SK-N-SH (cell line): Measurements from ENCODE around the gene ARHGAP15. TPM values are rescaled to one million over a fixed set of nuclear protein-coding genes. Genes with fewer than 3 reads are reported as not detected.

ENCODE experiments used
- CTCF ChIA-PET: fragments of 300-600, 350-600 bp; formaldehyde crosslinking; extraction: SDS; loops from one replicate; lab custom pipeline; 2021; lab: Yijun Ruan, JAX
- POLR2A ChIA-PET: fragments of 350-600 bp; sonication (Branson Sonifier 250); formaldehyde crosslinking; extraction: SDS; loops from one replicate; lab custom pipeline; 2020; ENCODE audit warnings: antibody characterized with exemption, inconsistent platforms; lab: Yijun Ruan, JAX
- DNase-seq: peaks from one replicate; pipeline ENCODE4 v3.0.0; 2012
- H2AFZ ChIP-seq: fragments of 200-600 bp; sonication (generic); 2 replicates; pipeline ENCODE4 v1.8.1; 2016; ENCODE audit warnings: antibody characterized with exemption, mild to moderate bottlenecking, low read depth
- H3F3A ChIP-seq: fragments of 200-600 bp; sonication (generic); replicated peaks from 2 replicates; pipeline ENCODE3; 2016; ENCODE audit warnings: antibody characterized with exemption, mild to moderate bottlenecking; ENCODE audit not compliant: insufficient read depth
- H3K27ac ChIP-seq, 2 experiments: fragments of 200-500 bp in 1 of 2; fragments of 200-600 bp in 1 of 2; sonication (Bioruptor generic) in 1 of 2; sonication (generic), shearing (Covaris generic) in 1 of 2; 2 replicates each; pipeline versions ENCODE4 v1.5.1 to v1.6.1; 2014 to 2016; ENCODE audit warnings: low read depth in 2 of 2, inconsistent platforms in 1 of 2, low read length in 1 of 2, mild to moderate bottlenecking in 1 of 2, mixed read lengths in 1 of 2
- H3K27me3 ChIP-seq: fragments of 200-600 bp; sonication (generic), shearing (Covaris generic); 2 replicates; pipeline ENCODE4 v1.6.1; 2016; ENCODE audit warnings: mixed run types; ENCODE audit not compliant: insufficient read depth
- H3K36me3 ChIP-seq, 2 experiments: fragments of 200-500 bp in 1 of 2; fragments of 200-600 bp in 1 of 2; sonication (Bioruptor generic) in 1 of 2; sonication (generic) in 1 of 2; replicated peaks in 1 of 2; 2 replicates each; pipeline versions ENCODE3 to v1.5.1; 2014 to 2016; ENCODE audit warnings: low read length in 1 of 2, mild to moderate bottlenecking in 1 of 2; ENCODE audit not compliant: insufficient read depth in 2 of 2, control insufficient read depth in 1 of 2
- H3K4me1 ChIP-seq, 2 experiments: fragments of 200-500 bp in 1 of 2; fragments of 200-600 bp in 1 of 2; sonication (Bioruptor generic) in 1 of 2; sonication (generic), shearing (Covaris generic) in 1 of 2; 2 replicates each; pipeline versions ENCODE4 v1.5.1 to v1.6.1; 2014 to 2016; ENCODE audit warnings: low read depth in 1 of 2, low read length in 1 of 2, mixed run types in 1 of 2; ENCODE audit not compliant: insufficient read depth in 2 of 2, control insufficient read depth in 1 of 2
- H3K4me2 ChIP-seq: fragments of 200-600 bp; sonication (generic), shearing (Covaris generic); 2 replicates; pipeline ENCODE4 v1.6.1; 2017; ENCODE audit warnings: mixed run types
- H3K4me3 ChIP-seq, 2 experiments: fragments of 200-500 bp in 1 of 2; fragments of 200-600 bp in 1 of 2; sonication (Bioruptor generic) in 1 of 2; sonication (generic), shearing (Covaris generic) in 1 of 2; 2 replicates each; pipeline versions ENCODE4 v1.5.1 to v1.8.1; 2014 to 2016; ENCODE audit warnings: low read depth in 2 of 2, inconsistent platforms in 1 of 2, low read length in 1 of 2, mild to moderate bottlenecking in 1 of 2, mixed read lengths in 1 of 2, moderate library complexity in 1 of 2
- H3K79me2 ChIP-seq: fragments of 200-600 bp; sonication (generic); 2 replicates; pipeline ENCODE4 v1.8.1; 2017; ENCODE audit warnings: mild to moderate bottlenecking; ENCODE audit not compliant: insufficient read depth
- H3K9ac ChIP-seq: fragments of 200-600 bp; sonication (generic); 2 replicates; pipeline ENCODE4 v1.6.1; 2017; ENCODE audit warnings: mixed run types
- H3K9me2 ChIP-seq: fragments of 200-600 bp; sonication (generic); 2 replicates; pipeline ENCODE4 v1.6.1; 2017; ENCODE audit warnings: mixed run types
- H3K9me3 ChIP-seq: fragments of 200-600 bp; sonication (generic); 2 replicates; pipeline ENCODE4 v1.6.1; 2017; ENCODE audit warnings: mixed run types, mild to moderate bottlenecking, moderate library complexity
- H4K20me1 ChIP-seq: fragments of 200-600 bp; sonication (generic); 2 replicates; pipeline ENCODE4 v1.6.1; 2017; ENCODE audit warnings: mild to moderate bottlenecking, mixed run types; ENCODE audit not compliant: insufficient read depth
- ELF1 ChIP-seq: IDR thresholded peaks from 2 replicates; pipeline ENCODE4 v1.4.0; 2012
- EP300 ChIP-seq, 2 experiments: IDR thresholded peaks; 2 replicates each; pipeline versions ENCODE4 v1.4.0 to v1.6.1; 2012; ENCODE audit warnings: borderline replicate concordance in 1 of 2, low read depth in 1 of 2, low read length in 1 of 2
- FOSL2 ChIP-seq: IDR thresholded peaks from 2 replicates; pipeline ENCODE4 v1.4.0; 2012; ENCODE audit warnings: low read depth, mild to moderate bottlenecking, moderate library complexity, borderline replicate concordance
- FOXM1 ChIP-seq: IDR thresholded peaks from 2 replicates; pipeline ENCODE4 v1.4.0; 2012; ENCODE audit warnings: low read depth, mild to moderate bottlenecking
- GABPA ChIP-seq: IDR thresholded peaks from 2 replicates; pipeline ENCODE4 v1.4.0; 2012; ENCODE audit warnings: low read depth, mild to moderate bottlenecking
- GATA2 ChIP-seq: sonication (generic); formaldehyde crosslinking; IDR thresholded peaks from 2 replicates; pipeline ENCODE4 v1.5.0; 2020; ENCODE audit warnings: mild to moderate bottlenecking, missing genetic modification reagents
- MAX ChIP-seq: IDR thresholded peaks from 2 replicates; pipeline ENCODE4 v1.4.0; 2012; ENCODE audit warnings: low read depth
- MXI1 ChIP-seq: IDR thresholded peaks from 2 replicates; pipeline ENCODE4 v1.6.1; 2012; ENCODE audit warnings: mild to moderate bottlenecking, low read depth, low read length, improper control_type of control experiment
- POLR2AphosphoS5 ChIP-seq: IDR thresholded peaks from 2 replicates; pipeline ENCODE4 v1.6.1; 2012; ENCODE audit warnings: low read depth, low read length
- RCOR1 ChIP-seq: fragments of 150-350 bp; IDR thresholded peaks from 2 replicates; pipeline ENCODE4 v1.6.1; 2017; ENCODE audit warnings: antibody characterized with exemption, low read length
- REST ChIP-seq: IDR thresholded peaks from 2 replicates; pipeline ENCODE4 v1.6.1; 2012; ENCODE audit warnings: mild to moderate bottlenecking, low read depth, low read length, moderate library complexity
- RFX5 ChIP-seq: IDR thresholded peaks from 2 replicates; pipeline ENCODE4 v1.6.1; 2012; ENCODE audit warnings: mild to moderate bottlenecking, improper control_type of control experiment, low read length
- RXRA ChIP-seq: IDR thresholded peaks from 2 replicates; pipeline ENCODE4 v1.4.0; 2012; ENCODE audit warnings: low read depth, mild to moderate bottlenecking, borderline replicate concordance
- SIN3A ChIP-seq: IDR thresholded peaks from 2 replicates; pipeline ENCODE4 v1.6.1; 2012; ENCODE audit warnings: low read depth, mild to moderate bottlenecking, low read length, moderate library complexity, borderline replicate concordance
- TCF12 ChIP-seq: IDR thresholded peaks from 2 replicates; pipeline ENCODE4 v1.4.0; 2012
- USF1 ChIP-seq: IDR thresholded peaks from 2 replicates; pipeline ENCODE4 v1.4.0; 2012; ENCODE audit warnings: low read depth, borderline replicate concordance
- YY1 ChIP-seq: IDR thresholded peaks from 2 replicates; pipeline ENCODE4 v1.4.0; 2012; ENCODE audit warnings: low read depth, mild to moderate bottlenecking
- ZBTB33 ChIP-seq: IDR thresholded peaks from 2 replicates; pipeline ENCODE4 v1.4.0; 2012; ENCODE audit warnings: low read depth, borderline replicate concordance
- WGBS: methylation state at CpG from one replicate; pipeline ENCODE4 v1.1.6; 2017; ENCODE audit warnings: low lambda C conversion rate; 5-methylcytosine and 5-hydroxymethylcytosine counted together
- polyA plus RNA-seq, 3 experiments: library from polyadenylated mRNA; depleted of rRNA; stranded (reverse); fragments of >200 nt; gene quantifications; 2 replicates each; pipeline ENCODE4 v1.2.3, GENCODE V29; 2012
- TF ChIP-seq, protein P1 (sequence below): fragments of 150-350 bp; IDR thresholded peaks from 2 replicates; pipeline ENCODE4 v1.6.1; 2017; ENCODE audit warnings: antibody characterized with exemption, low read length, low read depth, borderline replicate concordance
- TF ChIP-seq, protein P2 (sequence below): IDR thresholded peaks from 2 replicates; pipeline ENCODE4; 2012

Gene ARHGAP15
- polyA plus RNA-seq, 1 of the 3 experiments (the other 2 are of a cell fraction), result not detected

- no peak for DNase-seq
- no peaks in the 10 kb centered on the region for H3K9me2 ChIP-seq
- no peaks in the 10 kb centered on the region for H3K36me3 ChIP-seq
- no peaks in the 10 kb centered on the region for H3K27me3 ChIP-seq
- ChIA-PET POLR2A (no interaction called here), CTCF (interaction anchor here (0.7 kb wide), 1 partner anchor 203 kb away, joined by 3 read pairs; no protein-coding TSS in a partner anchor)
- H3F3A ChIP-seq, result peaks cover 12% of the 10 kb centered on the region
- H3K27ac ChIP-seq, result no peak overlapping the region
- no peak overlapping the region for H3K4me3 ChIP-seq
- no peaks in the 10 kb centered on the region for H4K20me1 ChIP-seq
- TF ChIP-seq POLR2AphosphoS5 (no peak), FOXM1 (no peak), REST (no peak), MAX (no peak), USF1 (no peak)
- no peak overlapping the region for H3K4me2 ChIP-seq
- peaks cover 0 to 3% of the 10 kb centered on the region in 2 experiments; a peak in 1 of 4 replicates for H3K4me1 ChIP-seq
- no peak overlapping the region for H2AFZ ChIP-seq
- no peak overlapping the region for H3K9ac ChIP-seq
- H3K79me2 ChIP-seq, result no peaks in the 10 kb centered on the region
- H3K9me3 ChIP-seq, result no peaks in the 10 kb centered on the region
- 93% methylated on average over 1 of the region's 1 CpG for WGBS
Observed at GRCh38 chr2:143425896-143426295, 296.7 kb downstream of the ARHGAP15 start.

- POLR2A ChIA-PET, result no interaction called here
- Histone ChIP-seq H3F3A (peaks cover 12% of the 10 kb centered on the region), H3K27ac (no peak overlapping the region), H3K4me2 (no peak overlapping the region), H3K79me2 (no peaks in the 10 kb centered on the region), H2AFZ (no peak overlapping the region), H3K4me1 (peaks cover 0 to 7% of the 10 kb centered on the region in 2 experiments; a peak in 3 of 4 replicates), H3K9me2 (no peaks in the 10 kb centered on the region), H3K27me3 (no peaks in the 10 kb centered on the region), H3K9ac (no peak overlapping the region), H4K20me1 (no peaks in the 10 kb centered on the region), H3K36me3 (no peaks in the 10 kb centered on the region), H3K9me3 (no peaks in the 10 kb centered on the region), H3K4me3 (no peak overlapping the region)
- no peak for DNase-seq
- 66% methylated on average over 4 of the region's 4 CpGs for WGBS
- CTCF ChIA-PET, result interaction anchor here (0.7 kb wide), 1 partner anchor 203 kb away, joined by 3 read pairs; no protein-coding TSS in a partner anchor
- peak; percentile 20; the same call in 1 of the 2 replicates for TF ChIP-seq FOSL2
- TF ChIP-seq TCF12, result 0 out of 2 replicates have a peak, but pooled peaks have one; percentile 6
- no peak for TF ChIP-seq RXRA
- TF ChIP-seq, protein P1, sequence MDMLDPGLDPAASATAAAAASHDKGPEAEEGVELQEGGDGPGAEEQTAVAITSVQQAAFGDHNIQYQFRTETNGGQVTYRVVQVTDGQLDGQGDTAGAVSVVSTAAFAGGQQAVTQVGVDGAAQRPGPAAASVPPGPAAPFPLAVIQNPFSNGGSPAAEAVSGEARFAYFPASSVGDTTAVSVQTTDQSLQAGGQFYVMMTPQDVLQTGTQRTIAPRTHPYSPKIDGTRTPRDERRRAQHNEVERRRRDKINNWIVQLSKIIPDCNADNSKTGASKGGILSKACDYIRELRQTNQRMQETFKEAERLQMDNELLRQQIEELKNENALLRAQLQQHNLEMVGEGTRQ, result no peak
- TF ChIP-seq, protein P2, sequence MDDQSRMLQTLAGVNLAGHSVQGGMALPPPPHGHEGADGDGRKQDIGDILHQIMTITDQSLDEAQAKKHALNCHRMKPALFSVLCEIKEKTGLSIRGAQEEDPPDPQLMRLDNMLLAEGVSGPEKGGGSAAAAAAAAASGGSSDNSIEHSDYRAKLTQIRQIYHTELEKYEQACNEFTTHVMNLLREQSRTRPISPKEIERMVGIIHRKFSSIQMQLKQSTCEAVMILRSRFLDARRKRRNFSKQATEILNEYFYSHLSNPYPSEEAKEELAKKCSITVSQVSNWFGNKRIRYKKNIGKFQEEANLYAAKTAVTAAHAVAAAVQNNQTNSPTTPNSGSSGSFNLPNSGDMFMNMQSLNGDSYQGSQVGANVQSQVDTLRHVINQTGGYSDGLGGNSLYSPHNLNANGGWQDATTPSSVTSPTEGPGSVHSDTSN, result peak; percentile 21; the same call in 1 of the 2 replicates
- no peak for TF ChIP-seq MAX
- TF ChIP-seq MXI1, result no peak
- no peak for TF ChIP-seq GABPA
- no peak for TF ChIP-seq GATA2 (CRISPR knock-in tag)
- TF ChIP-seq ZBTB33, result no peak
- no peak for TF ChIP-seq RFX5
- TF ChIP-seq EP300 (IDR thresholded peaks at IDR 0.05; ENCODE audit: borderline replicate concordance in 1 of 2, low read depth in 1 of 2, low read length in 1 of 2), result no peak
- TF ChIP-seq ELF1, result no peak
- TF ChIP-seq SIN3A, result no peak
- TF ChIP-seq RCOR1, result no peak
- TF ChIP-seq YY1, result no peak
Observed at GRCh38 chr2:143426296-143426695, 297.1 kb downstream of the ARHGAP15 start.
